ENCODE data around the gene ZNHIT6. TPM values are rescaled to one million over a fixed set of nuclear protein-coding genes. Genes with fewer than 3 reads are reported as not detected.

Gene ZNHIT6
- total RNA-seq, 3 donors from 2014 or later (not counting 1 experiment from before 2014, with no cell fraction given), result 14.4 to 17.3 (median 14.8) TPM

DNA sequence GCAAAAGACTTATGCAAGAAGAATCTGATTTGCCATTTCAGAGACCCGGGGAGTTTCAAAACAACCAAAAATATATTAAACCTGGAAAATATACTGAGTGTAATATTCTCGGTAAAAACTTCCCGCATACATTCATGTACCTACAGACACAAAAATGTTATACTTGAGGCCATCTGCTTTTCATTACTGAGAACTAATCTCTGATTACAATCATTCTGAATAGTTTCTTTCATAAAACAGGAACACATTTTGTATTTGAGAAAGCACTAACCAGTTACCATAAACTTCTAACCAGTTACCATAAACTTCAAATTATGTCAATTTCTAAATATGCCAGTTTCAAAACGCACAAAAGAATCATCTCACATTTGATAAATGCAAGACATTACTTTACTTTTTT is 7.8 kb downstream of the ZNHIT6 start:
- Histone ChIP-seq H3K27ac (ENCODE audit: low read length) (no peak overlapping the region), H3K9me3 (ENCODE audit: control insufficient read depth, insufficient read depth, low read length) (no peaks in the 10 kb centered on the region), H3K27me3 (ENCODE audit: control insufficient read depth, insufficient read depth, low read length) (no peaks in the 10 kb centered on the region), H3K36me3 (ENCODE audit: control insufficient read depth, insufficient read depth, low read length) (peaks cover 41% of the 10 kb centered on the region), H3K4me3 (ENCODE audit: low read length) (no peak overlapping the region), H3K4me1 (ENCODE audit: control insufficient read depth, insufficient read depth, low read length) (no peaks in the 10 kb centered on the region)
- Mint-ChIP-seq H3K4me1 (peaks cover 7 to 27% of the 10 kb centered on the region in 2 donors), H3K27me3 (ENCODE audit: low read depth in 2 of 2) (no peaks in the 10 kb centered on the region), H3K9me3 (no peaks in the 10 kb centered on the region), H3K4me3 (no peak overlapping the region), H3K36me3 (no peaks in the 10 kb centered on the region), H3K27ac (no peak overlapping the region)
- intact Hi-C loops (cut with micrococcal nuclease), result no loop called here
- DNase-seq (no peak), ATAC-seq (no peak)
- 100% methylated on average over 3 of the region's 4 CpGs for WGBS (ENCODE audit: insufficient coverage)
- TF ChIP-seq CTCF (IDR thresholded peaks at IDR 0.05), result no peak

- no peak for TF ChIP-seq CTCF (IDR thresholded peaks at IDR 0.05)
- Mint-ChIP-seq H3K27me3 (ENCODE audit: low read depth in 2 of 2) (no peaks in the 10 kb centered on the region), H3K27ac (no peak overlapping the region), H3K9me3 (no peaks in the 10 kb centered on the region), H3K4me1 (peaks cover 14 to 20% of the 10 kb centered on the region in 2 donors), H3K36me3 (no peaks in the 10 kb centered on the region), H3K4me3 (no peak overlapping the region)
- Histone ChIP-seq H3K9me3 (ENCODE audit: control insufficient read depth, insufficient read depth, low read length) (no peaks in the 10 kb centered on the region), H3K4me1 (ENCODE audit: control insufficient read depth, insufficient read depth, low read length) (no peaks in the 10 kb centered on the region), H3K27ac (ENCODE audit: low read length) (no peak overlapping the region), H3K4me3 (ENCODE audit: low read length) (no peak overlapping the region), H3K36me3 (ENCODE audit: control insufficient read depth, insufficient read depth, low read length) (peaks cover 28% of the 10 kb centered on the region), H3K27me3 (ENCODE audit: control insufficient read depth, insufficient read depth, low read length) (no peaks in the 10 kb centered on the region)
- no peak for DNase-seq
- ATAC-seq, result no peak
- intact Hi-C loops (cut with micrococcal nuclease), result no loop called here
Measured at GRCh38 chr1:85697895-85698294, 10.3 kb downstream of the ZNHIT6 start.

DNA sequence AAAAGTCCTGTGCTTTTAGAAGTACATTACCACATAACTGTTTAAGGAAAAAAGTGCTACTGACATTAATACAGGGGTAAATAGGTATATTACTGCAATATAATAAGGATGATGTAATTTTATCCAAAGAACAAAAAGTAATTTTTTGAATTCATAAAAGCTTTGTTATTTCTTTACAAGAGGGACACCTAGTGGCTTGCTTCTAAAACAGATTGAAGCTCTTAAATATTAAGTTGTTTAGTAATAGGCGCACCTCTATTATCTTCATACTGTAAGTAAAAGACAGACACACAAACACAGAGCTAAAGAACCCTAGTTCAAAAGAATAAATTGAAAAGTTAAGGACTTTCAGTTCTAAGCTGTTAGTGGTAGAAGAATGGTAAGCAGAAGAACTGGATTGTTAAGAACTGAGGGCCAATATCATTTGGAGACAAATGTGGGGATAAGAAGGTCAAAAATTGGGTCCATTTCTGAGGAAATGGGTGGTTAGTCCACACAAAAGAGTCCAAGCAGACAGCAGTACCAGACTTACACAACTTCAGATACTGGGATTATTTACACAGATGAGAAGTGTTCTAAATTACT is 15.4 kb downstream of the ZNHIT6 start:
- Histone ChIP-seq H3K4me1 (ENCODE audit: control insufficient read depth, insufficient read depth, low read length) (no peaks in the 10 kb centered on the region), H3K9me3 (ENCODE audit: control insufficient read depth, insufficient read depth, low read length) (no peaks in the 10 kb centered on the region), H3K27ac (ENCODE audit: low read length) (no peak overlapping the region), H3K4me3 (ENCODE audit: low read length) (no peak overlapping the region), H3K27me3 (ENCODE audit: control insufficient read depth, insufficient read depth, low read length) (no peaks in the 10 kb centered on the region), H3K36me3 (ENCODE audit: control insufficient read depth, insufficient read depth, low read length) (peaks cover 6% of the 10 kb centered on the region)
- ATAC-seq (no peak), DNase-seq (no peak)
- WGBS (ENCODE audit: insufficient coverage), result no CpG with 5 or more reads among the region's 1 CpG
- H3K4me1 Mint-ChIP-seq, result peaks cover 11 to 31% of the 10 kb centered on the region in 2 donors
- no peak overlapping the region for H3K4me3 Mint-ChIP-seq
- no peaks in the 10 kb centered on the region for H3K36me3 Mint-ChIP-seq
- no peaks in the 10 kb centered on the region for H3K27me3 Mint-ChIP-seq (ENCODE audit: low read depth in 2 of 2)
- no peaks in the 10 kb centered on the region for H3K9me3 Mint-ChIP-seq
- H3K27ac Mint-ChIP-seq, result peak overlapping the region in 1 of 2 donors; percentile 24
- intact Hi-C loops (cut with micrococcal nuclease), result no loop called here
- TF ChIP-seq CTCF (IDR thresholded peaks at IDR 0.05), result no peak

GRCh38 chr1:85689775-85690404 is 18.3 kb downstream of the ZNHIT6 start:
- intact Hi-C loops (cut with micrococcal nuclease), result no loop called here
- no peaks in the 10 kb centered on the region for H3K36me3 Mint-ChIP-seq
- H3K4me1 ChIP-seq (ENCODE audit: control insufficient read depth, insufficient read depth, low read length), result no peaks in the 10 kb centered on the region
- H3K27ac Mint-ChIP-seq, result peak overlapping the region in 1 of 2 donors; percentile 47
- TF ChIP-seq CTCF (IDR thresholded peaks at IDR 0.05), result no peak
- H3K27me3 Mint-ChIP-seq (ENCODE audit: low read depth in 2 of 2), result no peaks in the 10 kb centered on the region
- no peaks in the 10 kb centered on the region for H3K9me3 Mint-ChIP-seq
- no peak for ATAC-seq
- H3K4me3 ChIP-seq (ENCODE audit: low read length), result no peak overlapping the region
- H3K4me3 Mint-ChIP-seq, result no peak overlapping the region
- no peak overlapping the region for H3K27ac ChIP-seq (ENCODE audit: low read length)
- peaks cover 6% of the 10 kb centered on the region for H3K36me3 ChIP-seq (ENCODE audit: control insufficient read depth, insufficient read depth, low read length)
- no peak for DNase-seq
- 98% methylated on average over 3 of the region's 4 CpGs for WGBS (ENCODE audit: insufficient coverage)
- H3K4me1 Mint-ChIP-seq, result peaks cover 11 to 30% of the 10 kb centered on the region in 2 donors
- no peaks in the 10 kb centered on the region for H3K27me3 ChIP-seq (ENCODE audit: control insufficient read depth, insufficient read depth, low read length)
- no peaks in the 10 kb centered on the region for H3K9me3 ChIP-seq (ENCODE audit: control insufficient read depth, insufficient read depth, low read length)

Data from natural killer cell (primary cell).